ENCODE data around the gene AP1G1.
"Not testable (repeated sequence)": the region's sequence is repeated elsewhere in the genome, so short reads cannot be mapped to it uniquely, and the experiment has no call there.

The AP1G1 gene

GRCh38 chr16:71700831-71701230 lies 107.8 kb downstream of the AP1G1 start:
- DNase-seq (ENCODE audit: low spot score): no peak

DNA sequence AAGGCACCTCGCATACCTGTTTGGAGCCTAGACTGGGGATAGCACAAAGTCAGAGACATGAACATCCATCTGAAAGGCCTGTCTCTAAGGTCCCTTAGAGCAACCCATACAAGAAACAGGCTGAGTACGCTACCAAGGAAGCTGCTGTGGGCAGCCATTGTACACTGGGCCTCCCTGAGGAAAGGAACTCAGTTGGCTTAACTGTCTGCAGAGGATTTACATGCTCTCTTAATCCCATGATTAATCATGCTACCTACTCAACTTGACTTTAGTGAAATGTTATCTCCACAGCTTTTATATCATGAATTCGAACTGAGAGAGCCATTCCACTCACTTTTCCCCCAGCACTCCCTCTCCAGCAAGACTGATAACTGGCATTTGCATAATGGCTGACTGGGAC lies 110.1 kb downstream of the AP1G1 start:
- DNase-seq (ENCODE audit: low spot score): peak; percentile 52

DNA sequence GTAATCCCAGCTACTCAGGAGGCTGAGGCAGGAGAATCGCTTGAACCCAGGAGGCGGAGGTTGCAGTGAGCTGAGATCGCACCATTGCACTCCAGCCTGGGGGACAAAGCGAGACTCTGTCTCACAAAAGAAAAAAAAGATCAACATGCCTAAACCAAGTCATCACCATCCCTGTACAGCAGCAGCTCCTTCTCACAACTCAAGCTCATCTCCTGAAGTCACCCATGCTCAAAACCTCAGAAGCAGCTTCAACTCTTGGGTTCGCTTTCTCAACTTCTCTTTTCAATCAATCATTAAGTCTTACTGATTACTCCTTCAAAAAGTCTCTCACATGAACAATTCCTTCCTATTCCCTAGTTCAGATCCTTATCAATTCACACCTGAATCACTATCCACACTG lies 115.5 kb downstream of the AP1G1 start:
- DNase-seq (ENCODE audit: low spot score): no peak

GRCh38 chr16:71689901-71690300 lies 118.7 kb downstream of the AP1G1 start:
- DNase-seq (ENCODE audit: low spot score): no peak

DNA sequence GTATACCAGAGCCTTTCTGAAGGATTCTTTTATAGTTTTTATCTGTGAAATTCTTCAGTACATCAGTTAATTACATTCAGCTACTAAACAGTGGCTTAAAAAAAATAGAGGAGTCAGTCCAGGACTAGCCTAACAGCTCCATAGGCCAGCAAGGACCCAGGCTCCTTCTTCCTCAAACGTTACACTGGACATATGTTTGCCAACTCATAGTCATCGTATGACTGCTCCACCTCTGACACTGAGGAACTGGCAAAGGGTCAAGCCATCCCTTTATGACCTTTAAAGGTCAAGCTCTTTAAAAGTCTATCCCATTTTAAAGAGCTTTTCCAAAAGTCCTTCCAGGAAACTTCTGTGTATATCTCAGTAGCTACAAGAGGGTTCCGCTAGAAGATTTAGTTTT lies 120.8 kb downstream of the AP1G1 start:
- DNase-seq (ENCODE audit: low spot score): no peak

DNA sequence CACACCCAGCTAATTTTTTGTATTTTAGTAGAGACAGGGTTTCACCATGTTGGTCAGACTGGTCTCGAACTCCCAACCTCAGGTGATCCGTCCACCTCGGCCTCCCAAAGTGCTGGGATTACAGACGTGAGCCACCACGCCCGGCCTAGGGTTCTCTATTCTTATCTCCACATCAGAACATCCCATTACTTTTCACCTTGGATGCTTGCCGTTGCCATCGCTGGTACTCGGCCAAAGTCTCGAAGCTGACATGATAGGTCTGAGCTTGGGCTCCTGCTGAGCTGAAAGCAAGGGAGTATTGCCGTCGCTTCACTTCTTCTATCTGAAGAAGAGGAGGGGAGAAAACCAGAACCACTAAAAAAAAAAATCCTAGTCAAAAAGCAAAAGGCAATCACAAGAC lies 124.4 kb downstream of the AP1G1 start:
- DNase-seq (ENCODE audit: low spot score): not testable (repeated sequence)

- DNase-seq (ENCODE audit: low spot score): no peak
Observed at GRCh38 chr16:71681360-71681759, 127.3 kb downstream of the AP1G1 start.
